Epithelial cell of esophagus (primary cell): Measurements from ENCODE around the gene CCDC32.

Source experiments
- DNase-seq: peaks from one replicate; pipeline ENCODE4 v3.0.0; 2010; ENCODE audit warnings: low read depth
- H3K4me3 ChIP-seq: 2 replicates; pipeline ENCODE4 v1.5.1; 2011; ENCODE audit warnings: mild to moderate bottlenecking, low read length, control low read depth
- CTCF ChIP-seq: IDR thresholded peaks from 2 replicates; pipeline ENCODE4 v1.5.1; 2011; ENCODE audit warnings: low read depth, mild to moderate bottlenecking, low read length, control low read depth, inconsistent platforms; ENCODE audit not compliant: insufficient read depth; ENCODE audit errors: missing control alignments

Gene CCDC32

GRCh38 chr15:40567111-40567510, 2.3 kb upstream of the CCDC32 start:
- no peak for TF ChIP-seq CTCF
- no peak overlapping the region for H3K4me3 ChIP-seq
- DNase-seq = no peak

GRCh38 chr15:40565333-40566238, 744 bp upstream of the CCDC32 start:
- DNase-seq = no peak
- peak overlapping the region; percentile 98 for H3K4me3 ChIP-seq
- no peak for TF ChIP-seq CTCF

- no peak for DNase-seq
- H3K4me3 ChIP-seq = no peak overlapping the region
- no peak for TF ChIP-seq CTCF
Measured at GRCh38 chr15:40563426-40563825, 1.4 kb downstream of the CCDC32 start.

GRCh38 chr15:40562691-40563090, 2.2 kb downstream of the CCDC32 start:
- no peak for TF ChIP-seq CTCF
- no peak for DNase-seq
- no peak overlapping the region for H3K4me3 ChIP-seq

GRCh38 chr15:40558952-40559742, 5.7 kb downstream of the CCDC32 start:
- DNase-seq = no peak
- no peak overlapping the region for H3K4me3 ChIP-seq
- no peak for TF ChIP-seq CTCF

- no peak for TF ChIP-seq CTCF
- DNase-seq = no peak
- no peak overlapping the region for H3K4me3 ChIP-seq
Measured at GRCh38 chr15:40555876-40556275, 9.0 kb downstream of the CCDC32 start.
